Heart left ventricle (tissue), 16 donors: Measurements from ENCODE around the gene AGXT. TPM values are rescaled to one million over a fixed set of nuclear protein-coding genes. Genes with fewer than 3 reads are reported as not detected.

Experiments used
- ATAC-seq, 4 donors: fragments of 200-7000 bp; cut with Tn5 transposase; one replicate each; pipeline ENCODE4 v1.9.1; 2020 to 2022; ENCODE audit warnings: moderate library complexity in 4 of 4, mild to moderate bottlenecking in 3 of 4, moderate number of reproducible peaks in 1 of 4
- DNase-seq, 5 donors: peaks; one replicate each; pipeline ENCODE4 v3.0.0-alpha.2; 2020
- H3K27ac ChIP-seq, 12 donors: fragments of 200-600 bp; sonication (generic) in 4 of 12; one replicate each; pipeline versions ENCODE4 v1.5.0 to v1.8.0; 2016 to 2022; ENCODE audit warnings: mild to moderate bottlenecking in 2 of 12
- H3K27me3 ChIP-seq, 9 donors: fragments of 200-600 bp; sonication (generic) in 2 of 9; one replicate each; pipeline versions ENCODE4 v1.5.1 to v1.8.0; 2016 to 2022; ENCODE audit warnings: mild to moderate bottlenecking in 3 of 9
- H3K36me3 ChIP-seq, 9 donors: fragments of 200-600 bp; sonication (generic) in 2 of 9; one replicate each; pipeline versions ENCODE4 v1.5.0 to v1.8.0; 2018 to 2022; ENCODE audit warnings: mild to moderate bottlenecking in 2 of 9
- H3K4me1 ChIP-seq, 12 donors: fragments of 200-600 bp; sonication (generic) in 4 of 12; one replicate each; pipeline versions ENCODE4 v1.5.0 to v1.8.0; 2016 to 2022; ENCODE audit warnings: mild to moderate bottlenecking in 3 of 12
- H3K4me3 ChIP-seq, 12 donors: fragments of 200-600 bp; sonication (generic) in 4 of 12; one replicate each; pipeline versions ENCODE4 v1.5.0 to v1.8.0; 2017 to 2022; ENCODE audit warnings: mild to moderate bottlenecking in 9 of 12, moderate library complexity in 4 of 12
- H3K9me3 ChIP-seq, 12 donors: fragments of 200-600 bp; sonication (generic) in 4 of 12; one replicate each; pipeline versions ENCODE4 v1.5.0 to v1.8.0; 2016 to 2022; ENCODE audit warnings: mild to moderate bottlenecking in 1 of 12
- POLR2A ChIP-seq, 2 donors: fragments of 450-650 bp; IDR thresholded peaks; one replicate each; pipeline ENCODE4 v1.6.1; 2017; ENCODE audit warnings: antibody characterized with exemption in 2 of 2, mild to moderate bottlenecking in 2 of 2, moderate library complexity in 2 of 2
- WGBS, 4 donors: extraction: QIAGEN DNeasy Blood & Tissue Kit in 2 of 4; methylation state at CpG; one replicate each; pipeline versions ENCODE4 v1.1.5 to v1.1.7; 2013 to 2018; 5-methylcytosine and 5-hydroxymethylcytosine counted together
- intact Hi-C, 10 donors: fragments of 100-400 bp; cut with DNase I; formaldehyde crosslinking; loops; one replicate each; pipeline versions ENCODE4 v1.11.1 to v1.14.2; 2022
- long read RNA-seq, 3 donors: library from polyadenylated mRNA; unstranded; transcript quantifications; one replicate each; pipeline ENCODE4 v2.0.0, GENCODE V29; 2020 to 2021
- polyA plus RNA-seq, 2 donors: library from polyadenylated mRNA; stranded (reverse); fragments of 200-250 nt; gene quantifications; one replicate each; pipeline ENCODE4 v1.2.3, GENCODE V29; 2013
- total RNA-seq, 9 donors: library from RNA; depleted of rRNA in 2 of 9; stranded (reverse); fragments of >200 nt in 2 of 9; fragmentation: NEBNext Ultra II Directional in 3 of 9; extraction: Animal tissue kit (Norgen Biotek cat#: 25700) in 3 of 9; gene quantifications; one replicate each; pipeline versions ENCODE4 v1.1.0 to v1.2.4, GENCODE V29; 2016 to 2023
- TF ChIP-seq, protein P1 (sequence below), 12 donors: fragments of 200-600 bp; sonication (generic) in 4 of 12; IDR thresholded peaks; one replicate each; pipeline versions ENCODE4 v1.5.0 to v1.8.0; 2018 to 2022; ENCODE audit warnings: antibody characterized with exemption in 12 of 12, mild to moderate bottlenecking in 5 of 12
- donor health status: ischemic (EF 13 %, LVEDD 7.1; RV severe dilation, severe dysfunction).
- donor health status: healthy with polysubstance abuse.
- donor health status: DM: no; HTN: yes; CAD: no.
- donor health status: DM: no; HTN: no; CAD: no.
- donor health status: ischemic (EF 25% LVEDD 6.9; RV normal size, moderate dysfunction).
- donor health status: ischemic (EF 25% LVEDD 5.7; RV mildly dilated, moderate dysfunction).
- donor health status: healthy.
- donor health status: DM: yes; HTN: yes; CAD: no.
- donor health status: ischemic (EF 35%, LVEDD 5.7; RV mildly dilated, moderate dysfunction).
- donor health status: nonischemic (EF 11% LVEDD 7.7; RV severe dilation, severe dysfunction).
- donor health status: DM: yes; HTN: yes; CAD: no.
- donor health status: PGD.
- donor health status: ischemic (EF 29% LVEDD 5.4; RV normal size, mild dysfunction).
- donor health status: nonischemic (EF 23%, LVEDD 6.1; RV moderate dilation, normal function).

AGXT gene
- total RNA-seq (not detected), polyA plus RNA-seq (under 1 TPM in 1 of 2 donors, not detected in 1; 0.06 TPM)
- long read RNA-seq, donor 1: 0 reads
- long read RNA-seq, donor 2: 0 reads
- long read RNA-seq, donor 3: 0 reads

DNA sequence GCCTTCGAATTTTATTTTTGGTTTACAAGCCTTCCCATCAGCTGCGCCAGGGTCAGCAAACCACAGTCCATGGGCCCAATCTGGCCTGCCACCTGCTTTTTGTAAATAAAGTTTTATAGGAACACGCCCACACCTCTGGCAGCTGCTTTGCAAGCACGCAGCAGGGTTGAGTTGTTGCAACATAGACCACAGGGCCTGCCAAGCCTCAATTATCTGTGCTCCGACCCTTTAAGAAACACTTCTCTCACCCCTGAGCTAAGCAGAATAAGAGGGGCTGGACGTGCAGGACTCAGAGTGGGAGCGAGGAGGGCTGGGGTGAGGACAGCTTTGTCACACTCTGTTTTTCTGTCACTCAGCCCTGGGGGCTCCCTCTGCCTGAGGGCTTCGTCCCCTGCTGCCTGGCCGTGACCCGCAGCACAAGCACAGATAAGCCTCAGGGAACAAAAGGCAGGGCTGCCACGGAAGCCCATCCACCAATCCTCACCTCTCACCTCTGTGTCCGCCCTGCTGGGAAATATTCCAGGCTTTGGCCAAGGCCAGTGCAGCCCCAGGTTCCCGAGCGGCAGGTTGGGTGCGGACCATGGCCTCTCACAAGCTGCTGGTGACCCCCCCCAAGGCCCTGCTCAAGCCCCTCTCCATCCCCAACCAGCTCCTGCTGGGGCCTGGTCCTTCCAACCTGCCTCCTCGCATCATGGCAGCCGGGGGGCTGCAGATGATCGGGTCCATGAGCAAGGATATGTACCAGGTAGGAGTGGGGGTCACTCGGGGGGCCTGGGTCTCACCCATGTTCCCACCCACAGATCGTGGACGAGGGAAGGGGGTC lies at the start of gene AGXT:
AGXT (plus strand) TSS at position 539 of the 823 bp plus-strand sequence; CDS start at position 581, 42 bp downstream.
- DNase-seq (no peak), ATAC-seq (peak in 1 of 4 donors; percentile 29)
- no peaks in the 10 kb centered on the region for H3K9me3 ChIP-seq
- no peaks in the 10 kb centered on the region for H3K36me3 ChIP-seq
- WGBS, 4 donors: 74 to 81% (median 78%) methylated on average over 13 to 21 of the region's 21 CpGs
- H3K4me1 ChIP-seq: no peaks in the 10 kb centered on the region
- intact Hi-C loops: no loop called here
- no peaks in the 10 kb centered on the region for H3K27me3 ChIP-seq
- TF ChIP-seq, protein P1, sequence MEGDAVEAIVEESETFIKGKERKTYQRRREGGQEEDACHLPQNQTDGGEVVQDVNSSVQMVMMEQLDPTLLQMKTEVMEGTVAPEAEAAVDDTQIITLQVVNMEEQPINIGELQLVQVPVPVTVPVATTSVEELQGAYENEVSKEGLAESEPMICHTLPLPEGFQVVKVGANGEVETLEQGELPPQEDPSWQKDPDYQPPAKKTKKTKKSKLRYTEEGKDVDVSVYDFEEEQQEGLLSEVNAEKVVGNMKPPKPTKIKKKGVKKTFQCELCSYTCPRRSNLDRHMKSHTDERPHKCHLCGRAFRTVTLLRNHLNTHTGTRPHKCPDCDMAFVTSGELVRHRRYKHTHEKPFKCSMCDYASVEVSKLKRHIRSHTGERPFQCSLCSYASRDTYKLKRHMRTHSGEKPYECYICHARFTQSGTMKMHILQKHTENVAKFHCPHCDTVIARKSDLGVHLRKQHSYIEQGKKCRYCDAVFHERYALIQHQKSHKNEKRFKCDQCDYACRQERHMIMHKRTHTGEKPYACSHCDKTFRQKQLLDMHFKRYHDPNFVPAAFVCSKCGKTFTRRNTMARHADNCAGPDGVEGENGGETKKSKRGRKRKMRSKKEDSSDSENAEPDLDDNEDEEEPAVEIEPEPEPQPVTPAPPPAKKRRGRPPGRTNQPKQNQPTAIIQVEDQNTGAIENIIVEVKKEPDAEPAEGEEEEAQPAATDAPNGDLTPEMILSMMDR (IDR thresholded peaks at IDR 0.05): no peak
- no peak for TF ChIP-seq POLR2A (IDR thresholded peaks at IDR 0.05)
- H3K27ac ChIP-seq: no peak within 1 kb of the TSS
- H3K4me3 ChIP-seq: no peak within 1 kb of the TSS

DNA sequence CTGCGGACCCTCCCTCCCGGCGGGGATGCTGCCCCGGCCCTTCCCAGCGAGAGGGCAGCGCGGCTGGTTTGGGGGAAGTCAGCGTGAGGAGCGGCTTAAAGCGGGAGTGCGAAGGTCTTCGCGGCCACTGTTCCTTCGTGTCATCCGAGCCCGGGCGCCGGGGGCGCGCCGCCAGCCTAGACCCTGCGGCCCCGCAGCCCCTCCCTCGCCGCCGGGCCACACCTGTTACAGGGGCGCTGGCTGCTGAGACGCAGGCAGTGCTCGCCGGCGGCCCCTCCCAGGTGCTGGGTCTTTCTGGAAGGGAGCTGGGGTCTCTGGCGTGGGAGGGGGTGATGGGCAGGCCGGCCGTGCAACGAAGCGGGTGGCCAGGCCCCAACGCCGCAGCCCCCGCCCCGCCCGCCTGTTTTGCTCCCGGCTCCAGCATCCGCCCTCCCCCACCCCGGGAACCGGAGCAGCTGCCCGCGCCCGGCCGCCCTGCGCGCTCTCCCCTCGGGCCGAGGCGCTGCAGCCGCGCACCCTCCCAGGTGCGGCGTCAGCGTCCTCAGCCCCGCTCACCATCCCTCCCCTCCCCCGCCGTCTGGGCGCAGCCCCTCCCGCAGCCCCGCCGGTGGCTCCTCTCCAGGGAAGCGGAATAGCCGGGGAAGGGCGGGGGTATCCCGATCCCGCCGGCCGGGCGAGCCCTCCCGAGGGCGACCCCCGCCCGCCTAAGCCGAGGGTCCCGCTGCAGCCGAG lies 49.3 kb upstream of the AGXT start:
- peaks cover 32 to 67% (median 56%) of the 10 kb centered on the region in 9 donors for H3K27me3 ChIP-seq
- DNase-seq (peak in 2 of 5 donors; percentile 23 to 49), ATAC-seq (peak in 1 of 4 donors; percentile 19)
- 1 to 2% (median 1%) methylated on average over 9 to 81 of the region's 81 CpGs for WGBS, 4 donors
- intact Hi-C loops: no loop called here
- no peak overlapping the region for H3K27ac ChIP-seq
- peak overlapping the region in 11 of 12 donors; percentile 18 to 49 (median 34) for H3K4me3 ChIP-seq
- H3K9me3 ChIP-seq: peaks cover 0 to 10% (median 0%) of the 10 kb centered on the region in 12 donors
- no peak for TF ChIP-seq POLR2A (IDR thresholded peaks at IDR 0.05)
- TF ChIP-seq, protein P1 (IDR thresholded peaks at IDR 0.05): no peak
- peaks cover 0 to 29% (median 7%) of the 10 kb centered on the region in 12 donors for H3K4me1 ChIP-seq
- H3K36me3 ChIP-seq: no peaks in the 10 kb centered on the region

DNA sequence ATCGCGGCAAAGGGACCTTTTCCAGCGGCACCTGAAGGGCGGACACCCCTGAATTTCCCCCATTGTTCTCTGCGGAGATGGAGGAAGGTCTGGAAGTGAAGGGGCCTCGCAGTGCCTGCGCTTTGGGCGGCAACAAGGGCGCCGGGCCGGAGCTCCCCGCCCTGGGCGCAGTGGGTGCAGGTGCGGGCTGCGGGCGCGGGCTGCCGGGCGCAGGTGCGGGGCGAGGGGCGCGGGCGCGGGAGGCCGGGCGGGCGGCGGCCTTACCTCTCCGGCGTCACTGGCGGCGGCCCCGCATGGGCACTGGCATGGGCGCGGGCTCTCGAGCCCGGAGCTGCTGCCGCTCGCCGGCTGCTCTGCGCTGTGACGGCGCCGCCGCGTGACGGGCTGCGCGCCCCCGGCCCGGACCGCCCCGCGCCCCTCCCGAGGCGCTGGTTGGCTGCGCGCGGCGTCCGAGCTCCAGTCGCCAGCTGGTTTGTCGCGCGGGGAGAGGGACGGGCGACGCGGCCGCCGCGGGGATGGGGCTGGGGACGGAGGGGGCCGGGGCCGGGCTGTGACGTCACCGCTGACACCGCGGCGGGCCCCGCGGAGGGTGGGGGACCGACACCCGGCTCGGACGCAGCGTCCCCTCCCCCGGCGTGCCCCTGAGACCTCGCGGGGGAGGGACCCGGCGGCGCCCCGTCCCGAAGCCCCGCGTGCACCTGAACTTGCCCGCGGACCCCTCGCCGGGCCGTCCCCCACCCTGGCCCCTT lies 48.6 kb upstream of the AGXT start, which contains the start of gene KIF1A:
KIF1A (minus strand) TSS at position 362 of the 749 bp plus-strand sequence. CDS start 22,467 bp downstream, outside the sequence.
- intact Hi-C loops: no loop called here
- ATAC-seq (no peak), DNase-seq (peak in 2 of 5 donors; percentile 25 to 51)
- peak within 1 kb of the TSS; percentile 9 to 49 (median 33) for H3K4me3 ChIP-seq
- peaks cover 33 to 73% (median 61%) of the 10 kb centered on the region in 9 donors for H3K27me3 ChIP-seq
- TF ChIP-seq, protein P1 (IDR thresholded peaks at IDR 0.05): no peak
- TF ChIP-seq POLR2A (IDR thresholded peaks at IDR 0.05): no peak
- H3K9me3 ChIP-seq: peaks cover 0 to 6% (median 0%) of the 10 kb centered on the region in 12 donors
- peaks cover 0 to 29% (median 7%) of the 10 kb centered on the region in 12 donors for H3K4me1 ChIP-seq
- WGBS, 4 donors: 0 to 2% (median 1%) methylated on average over 11 to 104 of the region's 104 CpGs
- H3K36me3 ChIP-seq: no peaks in the 10 kb centered on the region
- no peak within 1 kb of the TSS for H3K27ac ChIP-seq
